ENCODE measurements around the gene CDH18.

Gene CDH18

DNA sequence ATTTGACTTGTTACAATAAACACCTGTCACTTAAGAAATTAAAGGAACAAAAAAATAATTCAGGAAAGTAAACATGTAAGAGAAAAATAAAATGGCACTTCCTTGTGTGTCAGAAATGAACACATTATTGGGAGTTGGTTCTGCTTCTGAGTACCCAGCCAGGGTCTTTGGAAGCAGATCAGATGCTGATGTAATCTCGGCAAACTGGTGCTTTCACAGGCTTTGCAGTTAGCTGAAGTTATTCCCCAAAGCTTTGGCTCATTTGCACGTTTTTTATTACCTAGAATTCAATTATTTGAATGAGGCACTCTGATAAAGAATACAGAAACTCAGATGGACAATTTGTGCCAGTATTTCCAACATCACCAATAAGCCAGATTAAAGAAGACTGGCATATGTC is 10.9 kb downstream of the CDH18 start:
- no peak overlapping the region for H3K4me3 Mint-ChIP-seq
- ATAC-seq (no peak), DNase-seq (no peak)
- H3K36me3 Mint-ChIP-seq (ENCODE audit: low read depth): no peaks in the 10 kb centered on the region
- H3K27ac Mint-ChIP-seq: no peak overlapping the region
- H3K27me3 Mint-ChIP-seq: no peaks in the 10 kb centered on the region
- no peaks in the 10 kb centered on the region for H3K4me1 Mint-ChIP-seq
- peaks cover 24% of the 10 kb centered on the region for H3K9me3 Mint-ChIP-seq

DNA sequence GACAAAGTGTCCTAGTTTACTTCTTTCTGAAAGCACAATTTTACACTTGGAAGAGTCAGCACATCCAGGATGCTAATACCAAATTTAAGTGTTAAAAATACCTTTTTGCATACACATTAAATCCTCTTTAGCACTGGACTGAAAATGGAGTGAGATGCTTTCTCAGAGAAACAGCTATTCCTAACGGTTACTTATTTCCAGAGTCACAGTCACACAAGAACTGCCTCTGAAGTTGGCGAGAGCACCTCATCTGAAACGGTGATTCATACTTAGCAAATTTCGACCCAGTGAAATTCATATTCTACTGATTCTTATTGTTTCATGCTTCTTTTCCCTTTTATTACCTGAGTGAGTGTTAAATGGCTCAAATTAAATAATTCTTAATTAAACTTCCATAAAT is 12.2 kb downstream of the CDH18 start:
- Mint-ChIP-seq H3K36me3 (ENCODE audit: low read depth) (no peaks in the 10 kb centered on the region), H3K4me1 (no peaks in the 10 kb centered on the region)

DNA sequence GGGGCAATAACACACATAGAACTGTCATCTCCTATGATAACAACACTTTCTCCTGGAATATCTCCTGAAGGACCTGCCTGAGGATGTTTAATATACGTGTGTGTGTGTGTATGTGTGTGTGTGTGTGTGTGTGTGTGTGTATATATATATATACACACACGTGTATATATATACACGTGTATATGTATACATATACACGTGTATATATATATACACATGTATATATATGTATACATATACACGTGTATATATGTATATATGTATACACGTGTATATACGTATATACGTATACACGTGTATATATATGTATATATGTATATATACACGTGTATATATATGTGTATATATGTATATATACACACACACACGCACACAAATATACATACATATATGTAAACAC is 27.5 kb downstream of the CDH18 start:
- Mint-ChIP-seq H3K4me3 (no peak overlapping the region), H3K27ac (no peak overlapping the region), H3K36me3 (ENCODE audit: low read depth) (no peaks in the 10 kb centered on the region), H3K27me3 (no peaks in the 10 kb centered on the region), H3K4me1 (no peaks in the 10 kb centered on the region), H3K9me3 (peaks cover 4% of the 10 kb centered on the region)
- DNase-seq (no peak), ATAC-seq (no peak)

More for the DNA sequence above, 12.2 kb downstream of the CDH18 start:
- DNase-seq (no peak), ATAC-seq (no peak)
- no peaks in the 10 kb centered on the region for H3K27me3 Mint-ChIP-seq
- no peak overlapping the region for H3K4me3 Mint-ChIP-seq
- H3K27ac Mint-ChIP-seq: no peak overlapping the region
- peaks cover 21% of the 10 kb centered on the region for H3K9me3 Mint-ChIP-seq

DNA sequence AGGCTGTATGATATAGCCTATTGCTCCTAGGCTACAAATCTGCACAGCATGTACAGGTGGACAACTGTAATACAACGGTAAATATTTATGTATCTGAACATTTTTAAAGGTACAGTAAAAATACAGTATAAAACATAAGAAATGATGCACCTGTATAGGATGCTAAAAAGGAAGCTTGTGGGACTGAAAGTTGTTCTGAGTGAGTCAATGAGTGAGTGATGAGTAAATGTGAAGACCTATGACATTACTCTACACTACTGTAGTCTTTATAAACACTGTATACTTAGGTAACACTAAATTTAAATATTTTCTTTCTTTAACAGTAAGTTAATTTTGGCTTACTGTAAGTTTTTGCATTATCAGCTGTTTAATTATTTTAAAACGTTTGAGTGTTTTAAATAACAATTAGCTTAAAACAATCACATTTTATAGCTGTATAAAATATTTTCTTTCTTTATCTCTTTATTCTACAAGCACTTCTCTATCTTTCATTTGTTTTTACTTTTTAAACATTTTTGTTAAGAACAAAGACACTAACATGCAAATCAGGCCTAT is 28.1 kb downstream of the CDH18 start:
- Mint-ChIP-seq H3K4me1 (no peaks in the 10 kb centered on the region), H3K4me3 (no peak overlapping the region), H3K27ac (no peak overlapping the region), H3K27me3 (no peaks in the 10 kb centered on the region), H3K36me3 (ENCODE audit: low read depth) (no peaks in the 10 kb centered on the region), H3K9me3 (peaks cover 7% of the 10 kb centered on the region)
- DNase-seq (no peak), ATAC-seq (no peak)

DNA sequence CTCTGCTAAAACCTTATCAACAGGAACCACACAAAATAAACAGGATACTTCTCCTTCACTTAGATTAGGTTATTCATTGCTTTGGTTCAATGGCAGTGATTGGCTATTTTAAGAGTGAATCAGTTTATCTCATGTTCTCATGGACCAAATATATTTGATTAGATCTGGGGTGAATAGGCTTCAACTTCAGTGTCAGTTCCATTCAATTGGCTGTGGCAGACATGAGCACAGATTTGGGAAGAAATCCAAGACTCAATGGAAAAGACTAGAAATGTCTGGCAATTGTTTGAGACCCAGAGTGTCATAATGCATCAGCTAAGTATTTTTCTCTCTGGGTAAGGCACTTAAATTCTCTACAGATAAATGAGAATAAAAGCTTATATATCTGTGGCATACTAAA is 37.1 kb downstream of the CDH18 start:
- no peak overlapping the region for H3K4me3 Mint-ChIP-seq
- no peaks in the 10 kb centered on the region for H3K4me1 Mint-ChIP-seq
- ATAC-seq (no peak), DNase-seq (no peak)
- peaks cover 18% of the 10 kb centered on the region for H3K9me3 Mint-ChIP-seq
- H3K36me3 Mint-ChIP-seq (ENCODE audit: low read depth): no peaks in the 10 kb centered on the region
- no peaks in the 10 kb centered on the region for H3K27me3 Mint-ChIP-seq
- H3K27ac Mint-ChIP-seq: no peak overlapping the region

DNA sequence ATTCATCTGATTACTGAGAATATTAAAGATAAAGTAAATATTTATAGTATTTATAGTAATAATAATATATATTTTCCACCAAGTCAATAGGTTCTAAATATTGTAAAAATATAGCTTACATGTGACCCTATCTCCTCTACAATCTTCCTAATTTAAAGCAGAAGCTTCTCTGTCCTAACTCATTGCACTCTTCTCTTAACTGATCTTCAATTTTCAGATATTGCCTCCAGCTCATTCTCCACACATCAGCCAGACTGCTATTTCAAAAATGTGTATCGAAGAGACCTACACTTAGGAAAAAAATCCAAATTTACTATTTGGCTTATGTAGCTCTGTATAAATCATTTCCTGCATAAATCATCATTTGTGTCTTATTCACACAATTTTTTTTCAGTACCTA is 47.8 kb downstream of the CDH18 start:
- ATAC-seq: no peak
- no peak for DNase-seq
- H3K4me3 Mint-ChIP-seq: no peak overlapping the region
- no peaks in the 10 kb centered on the region for H3K4me1 Mint-ChIP-seq
- peaks cover 11% of the 10 kb centered on the region for H3K9me3 Mint-ChIP-seq
- H3K27me3 Mint-ChIP-seq: no peaks in the 10 kb centered on the region
- no peaks in the 10 kb centered on the region for H3K36me3 Mint-ChIP-seq (ENCODE audit: low read depth)
- H3K27ac Mint-ChIP-seq: no peak overlapping the region

DNA sequence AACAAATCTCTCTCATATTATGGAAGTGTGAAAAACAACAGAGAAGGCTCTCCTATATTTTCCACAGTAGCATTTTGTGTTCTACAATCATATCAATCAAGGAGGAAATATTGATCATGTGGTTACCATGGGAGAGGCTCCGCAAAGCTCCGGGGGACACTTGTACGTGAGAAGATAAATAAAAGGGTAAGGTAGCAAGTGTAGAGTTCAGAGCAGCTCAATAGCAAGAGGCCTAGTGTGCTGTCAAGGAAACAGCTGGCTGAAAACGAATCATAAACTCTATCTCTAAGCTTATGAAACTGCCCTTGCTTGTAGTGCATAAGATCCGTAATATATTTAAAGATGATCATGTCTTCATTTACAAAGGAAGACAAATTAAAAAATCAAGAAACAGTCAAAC is 57.5 kb downstream of the CDH18 start:
- DNase-seq (no peak), ATAC-seq (no peak)
- Mint-ChIP-seq H3K4me3 (no peak overlapping the region), H3K9me3 (peaks cover 16% of the 10 kb centered on the region), H3K27me3 (no peaks in the 10 kb centered on the region), H3K4me1 (no peaks in the 10 kb centered on the region), H3K36me3 (ENCODE audit: low read depth) (no peaks in the 10 kb centered on the region), H3K27ac (no peak overlapping the region)

DNA sequence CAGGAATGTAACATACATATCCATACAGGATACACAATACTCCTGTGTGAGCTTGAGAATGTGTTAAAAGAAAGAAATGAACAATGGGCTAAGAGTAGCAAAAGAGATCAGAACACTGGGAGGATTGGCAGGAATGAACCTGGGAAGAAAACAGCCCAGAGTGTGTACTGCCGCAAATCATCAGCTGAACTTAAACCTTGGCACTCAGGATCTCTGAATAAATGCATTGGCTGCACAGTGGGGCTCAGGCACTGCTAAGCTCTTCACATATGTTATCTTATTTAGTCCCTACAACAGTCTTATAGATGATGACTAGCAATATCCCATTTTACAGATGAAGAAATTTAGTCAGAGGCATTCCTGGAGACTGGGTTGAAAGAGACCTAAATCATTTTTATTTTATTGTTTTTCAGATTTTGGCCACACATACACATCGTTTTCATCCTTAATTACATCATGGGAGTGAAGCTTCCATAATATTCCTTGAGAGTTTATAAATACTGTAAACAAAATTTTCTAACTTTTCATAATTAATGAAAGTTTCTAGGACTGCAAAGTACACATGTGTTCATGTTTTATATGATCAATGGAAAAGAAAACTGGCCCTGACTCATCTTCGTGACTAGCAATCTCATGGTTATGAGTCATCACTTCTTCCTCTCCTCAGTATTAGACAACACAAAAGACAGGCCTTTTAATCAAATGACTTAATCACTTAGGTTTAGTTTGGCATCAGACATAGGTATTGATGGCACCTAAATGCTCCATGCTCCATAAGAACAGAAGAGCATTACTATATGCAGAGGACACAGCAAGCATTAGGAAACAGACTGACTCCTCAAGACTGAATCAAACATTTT is 59.2 kb downstream of the CDH18 start:
- DNase-seq: no peak
- Mint-ChIP-seq H3K4me3 (no peak overlapping the region), H3K27ac (no peak overlapping the region), H3K4me1 (no peaks in the 10 kb centered on the region), H3K27me3 (no peaks in the 10 kb centered on the region), H3K36me3 (ENCODE audit: low read depth) (no peaks in the 10 kb centered on the region), H3K9me3 (peaks cover 16% of the 10 kb centered on the region)
- no peak for ATAC-seq

DNA sequence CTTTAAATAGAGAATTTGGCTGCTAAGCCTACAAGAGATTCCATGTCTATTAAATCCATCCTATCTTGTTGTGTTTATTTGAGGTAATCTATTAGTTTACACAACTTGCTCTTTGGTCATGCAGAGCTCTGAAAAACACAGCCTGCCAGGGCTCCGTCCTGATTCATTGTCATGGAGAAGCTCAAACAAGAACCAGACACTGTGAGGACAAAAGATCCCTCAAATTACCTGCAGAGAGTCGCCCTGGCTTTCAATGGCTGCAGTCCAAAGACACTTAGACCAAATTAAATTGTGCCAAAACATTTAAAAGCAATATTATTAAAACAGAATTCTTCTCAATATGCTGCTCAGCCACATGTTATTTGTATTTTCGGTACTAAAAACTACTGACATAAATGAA is 60.1 kb downstream of the CDH18 start:
- H3K36me3 Mint-ChIP-seq (ENCODE audit: low read depth): no peaks in the 10 kb centered on the region
- ATAC-seq (no peak), DNase-seq (no peak)
- H3K4me3 Mint-ChIP-seq: no peak overlapping the region
- H3K4me1 Mint-ChIP-seq: no peaks in the 10 kb centered on the region
- H3K9me3 Mint-ChIP-seq: peaks cover 20% of the 10 kb centered on the region
- no peaks in the 10 kb centered on the region for H3K27me3 Mint-ChIP-seq
- no peak overlapping the region for H3K27ac Mint-ChIP-seq

DNA sequence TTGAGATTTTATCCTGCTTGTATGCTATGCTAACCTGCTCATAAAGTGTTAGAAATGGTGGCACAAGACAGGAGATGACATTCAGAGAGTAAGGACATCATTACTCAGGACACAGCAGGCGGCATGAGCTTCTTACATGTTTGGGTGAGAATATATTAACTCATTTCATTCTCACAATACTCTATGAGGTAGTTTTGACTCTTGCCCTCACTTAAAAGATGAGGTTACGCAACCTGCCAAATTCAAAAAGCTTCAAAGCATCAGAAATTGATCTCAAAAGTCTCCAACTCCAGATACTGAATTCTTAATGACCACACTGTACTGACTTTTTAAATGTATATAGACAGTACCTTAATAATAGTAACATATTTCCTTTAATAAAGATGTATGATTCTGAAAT is 60.8 kb downstream of the CDH18 start:
- Mint-ChIP-seq H3K9me3 (peaks cover 20% of the 10 kb centered on the region), H3K36me3 (ENCODE audit: low read depth) (no peaks in the 10 kb centered on the region), H3K4me1 (no peaks in the 10 kb centered on the region), H3K27ac (no peak overlapping the region), H3K4me3 (no peak overlapping the region), H3K27me3 (no peaks in the 10 kb centered on the region)
- DNase-seq (no peak), ATAC-seq (no peak)

DNA sequence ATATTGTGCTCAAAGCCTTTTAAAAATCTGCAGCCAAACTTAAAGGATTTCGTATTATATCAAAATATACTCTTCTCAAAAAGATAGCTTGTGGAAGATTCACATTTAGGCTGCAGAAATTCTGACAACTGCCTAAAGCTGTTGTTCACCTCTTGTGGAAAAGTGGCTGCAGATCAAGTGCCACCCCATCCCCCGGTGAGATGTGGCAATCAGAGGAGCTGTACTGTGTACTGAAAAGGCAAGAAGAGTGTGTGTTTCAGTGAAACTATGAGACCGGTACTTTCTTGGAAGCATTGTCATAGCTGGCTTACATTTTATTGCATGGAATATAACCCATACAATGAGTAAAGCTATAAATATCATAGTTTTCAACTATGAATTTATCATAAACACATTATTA is 64.3 kb downstream of the CDH18 start:
- DNase-seq (no peak), ATAC-seq (no peak)
- H3K4me1 Mint-ChIP-seq: no peaks in the 10 kb centered on the region
- H3K27ac Mint-ChIP-seq: no peak overlapping the region
- no peaks in the 10 kb centered on the region for H3K36me3 Mint-ChIP-seq (ENCODE audit: low read depth)
- no peaks in the 10 kb centered on the region for H3K27me3 Mint-ChIP-seq
- H3K9me3 Mint-ChIP-seq: peaks cover 8% of the 10 kb centered on the region
- H3K4me3 Mint-ChIP-seq: no peak overlapping the region

DNA sequence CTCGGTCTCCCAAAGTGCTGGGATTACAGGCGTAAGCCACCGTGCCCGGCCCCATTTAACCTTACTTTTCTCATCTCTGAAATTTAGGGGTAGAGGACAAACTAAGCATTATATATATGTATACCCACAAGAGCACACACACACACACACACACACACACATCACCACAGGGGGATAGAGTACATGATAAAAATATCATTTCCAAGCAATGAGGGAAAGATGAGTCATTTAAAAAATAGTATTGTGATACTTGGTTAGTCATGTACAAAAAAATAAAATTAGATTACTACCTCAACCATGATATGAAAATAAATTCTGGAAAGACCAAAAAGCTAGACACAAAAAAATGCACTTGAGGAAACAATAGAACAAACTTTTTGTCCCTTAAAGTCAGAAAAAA is 67.2 kb downstream of the CDH18 start:
- H3K27ac Mint-ChIP-seq: no peak overlapping the region
- H3K4me1 Mint-ChIP-seq: no peaks in the 10 kb centered on the region
- peaks cover 24% of the 10 kb centered on the region for H3K9me3 Mint-ChIP-seq
- no peaks in the 10 kb centered on the region for H3K27me3 Mint-ChIP-seq
- no peak for DNase-seq
- H3K4me3 Mint-ChIP-seq: no peak overlapping the region
- H3K36me3 Mint-ChIP-seq (ENCODE audit: low read depth): no peaks in the 10 kb centered on the region
- no peak for ATAC-seq

DNA sequence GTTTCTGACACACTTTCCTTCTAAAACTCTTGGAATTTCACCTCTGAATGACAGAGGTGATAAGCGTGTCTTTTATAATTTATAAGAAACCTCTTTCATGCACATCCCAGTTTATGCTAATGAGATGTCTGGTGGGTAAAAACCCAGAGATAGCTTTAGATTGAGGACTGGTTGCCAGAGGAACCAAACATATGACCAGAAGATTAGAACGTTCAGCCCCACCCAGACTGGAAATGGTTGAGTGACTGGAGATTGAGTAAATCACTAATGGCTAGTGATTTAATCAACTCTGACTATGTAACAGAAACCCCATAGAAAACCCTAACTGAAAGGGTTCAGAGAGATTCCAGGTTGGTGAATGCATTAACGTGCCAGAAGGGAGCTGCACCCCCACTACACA is 69.2 kb downstream of the CDH18 start:
- Mint-ChIP-seq H3K27ac (no peak overlapping the region), H3K4me1 (no peaks in the 10 kb centered on the region), H3K27me3 (no peaks in the 10 kb centered on the region), H3K36me3 (ENCODE audit: low read depth) (no peaks in the 10 kb centered on the region), H3K4me3 (no peak overlapping the region), H3K9me3 (peaks cover 24% of the 10 kb centered on the region)
- ATAC-seq: no peak
- DNase-seq: no peak

DNA sequence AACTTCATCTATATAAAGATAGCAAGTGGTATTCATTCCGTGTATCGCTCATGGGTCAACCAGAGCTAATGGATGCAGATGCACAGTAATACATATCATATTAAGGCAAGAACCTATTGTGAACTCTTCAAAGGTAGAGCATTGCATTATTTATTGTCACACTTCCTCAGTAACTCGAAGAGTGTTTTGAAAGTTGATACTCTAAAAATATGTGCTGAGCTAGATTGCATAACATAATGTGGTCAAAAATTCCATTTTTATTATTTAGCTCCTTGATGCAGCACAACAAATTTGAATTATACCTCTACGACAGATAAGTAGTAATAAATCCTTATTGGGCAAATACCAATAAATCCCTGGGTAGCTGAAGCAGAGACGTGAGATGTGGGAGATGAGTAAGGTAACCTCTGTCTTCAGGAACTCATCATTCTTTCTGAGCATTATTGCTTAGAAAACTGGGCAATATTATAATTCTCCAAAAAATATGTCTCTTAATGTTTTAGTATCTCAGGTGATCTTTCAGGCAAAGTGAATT is 70.3 kb downstream of the CDH18 start:
- no peak for ATAC-seq
- H3K4me1 Mint-ChIP-seq: no peaks in the 10 kb centered on the region
- no peak for DNase-seq
- no peak overlapping the region for H3K27ac Mint-ChIP-seq
- H3K27me3 Mint-ChIP-seq: no peaks in the 10 kb centered on the region
- peaks cover 18% of the 10 kb centered on the region for H3K9me3 Mint-ChIP-seq
- no peak overlapping the region for H3K4me3 Mint-ChIP-seq
- H3K36me3 Mint-ChIP-seq (ENCODE audit: low read depth): no peaks in the 10 kb centered on the region

DNA sequence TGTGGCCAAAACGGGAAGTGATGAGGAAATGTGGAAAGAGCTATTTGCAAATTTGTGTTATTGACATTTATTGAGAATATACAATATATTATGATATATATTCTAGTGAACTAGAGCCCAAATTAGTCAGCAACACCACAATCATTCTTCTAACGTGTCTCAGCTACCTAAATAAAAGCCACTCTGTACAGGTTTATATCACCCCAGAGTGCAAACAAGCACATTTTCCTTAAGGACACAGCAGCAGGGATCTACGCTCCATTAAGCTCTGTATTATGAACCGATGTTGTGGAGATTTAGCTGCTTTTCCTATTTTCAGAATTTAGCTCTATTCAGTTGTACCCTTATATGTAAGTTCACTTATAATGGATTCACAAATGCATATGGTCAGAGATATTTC is 77.9 kb downstream of the CDH18 start:
- Mint-ChIP-seq H3K9me3 (no peaks in the 10 kb centered on the region), H3K27ac (no peak overlapping the region), H3K4me1 (no peaks in the 10 kb centered on the region), H3K27me3 (no peaks in the 10 kb centered on the region), H3K4me3 (no peak overlapping the region), H3K36me3 (ENCODE audit: low read depth) (no peaks in the 10 kb centered on the region)
- DNase-seq (no peak), ATAC-seq (no peak)

Measured in activated naive CD8-positive, alpha-beta T cell treated with anti-CD3 and anti-CD28 coated beads, Interleukin-2, amount 50 U/mL, for 24 hours (primary cell).